HG03066 (cell line): ENCODE data around the gene GSKIP.
A peak's percentile ranks its signal among the peaks of the same experiment; 100 is the strongest.

Experiments used
- ATAC-seq: cut with Tn5 transposase; IDR thresholded peaks from one replicate; pipeline ENCODE4 v1.9.1; 2021; ENCODE audit warnings: low read depth; ENCODE audit not compliant: unreplicated experiment

Gene GSKIP

DNA sequence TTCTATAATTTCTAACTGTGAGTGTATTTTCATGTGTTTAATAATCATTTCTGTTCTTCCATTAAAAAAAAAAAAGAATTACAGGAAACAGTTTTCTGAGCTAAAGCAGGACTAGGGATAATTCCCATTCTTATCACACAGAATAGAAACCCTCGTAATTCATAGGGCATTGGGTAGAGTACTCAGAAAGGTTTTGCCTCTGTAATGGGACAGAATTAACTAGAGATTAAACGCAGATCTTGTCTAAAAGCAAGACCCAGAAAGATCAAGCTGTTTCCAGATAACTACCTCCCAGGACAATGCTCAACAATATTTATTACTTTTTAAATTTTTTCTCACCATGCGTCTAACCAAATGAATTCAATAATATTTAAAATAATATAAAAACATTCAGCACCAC is 10.2 kb downstream of the GSKIP start:
- no peak for ATAC-seq

DNA sequence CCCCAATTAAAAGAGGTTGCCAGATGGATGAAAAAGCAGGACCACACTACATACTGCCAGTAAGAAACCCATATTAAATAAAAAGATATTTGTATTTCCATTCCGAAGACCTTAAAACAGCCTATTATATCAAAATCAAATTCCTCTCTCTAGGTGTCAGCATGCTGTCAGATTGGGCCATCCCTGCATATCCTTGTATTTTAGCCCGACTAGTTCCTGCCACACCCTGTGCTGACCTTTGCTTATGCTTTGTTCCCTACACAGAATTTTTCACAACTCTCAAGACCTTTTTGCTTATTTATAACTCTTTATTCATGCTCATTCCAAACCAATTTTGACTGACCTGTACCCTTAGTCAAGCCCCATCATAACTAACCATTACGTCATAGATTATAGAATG is 12.8 kb downstream of the GSKIP start:
- no peak for ATAC-seq

DNA sequence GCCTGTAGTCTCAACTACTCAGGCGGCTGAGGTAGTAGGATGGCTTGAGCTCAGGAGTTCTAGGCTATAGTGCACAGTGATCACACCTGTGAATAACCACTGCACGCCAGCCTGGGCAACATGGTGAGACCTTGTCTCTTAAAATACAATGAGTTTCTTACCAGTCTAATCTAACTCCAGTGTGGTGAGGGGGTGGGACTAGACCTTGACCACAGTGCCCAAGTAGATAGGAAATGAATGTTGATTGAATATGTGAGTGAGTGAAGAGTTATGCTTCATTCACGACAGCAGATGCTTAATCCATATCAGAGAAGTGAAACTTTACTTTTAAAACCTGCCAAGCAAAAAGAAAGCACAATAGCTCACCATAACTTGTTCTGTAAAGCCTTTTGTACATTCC is 17.4 kb downstream of the GSKIP start:
- peak; percentile 79 for ATAC-seq

DNA sequence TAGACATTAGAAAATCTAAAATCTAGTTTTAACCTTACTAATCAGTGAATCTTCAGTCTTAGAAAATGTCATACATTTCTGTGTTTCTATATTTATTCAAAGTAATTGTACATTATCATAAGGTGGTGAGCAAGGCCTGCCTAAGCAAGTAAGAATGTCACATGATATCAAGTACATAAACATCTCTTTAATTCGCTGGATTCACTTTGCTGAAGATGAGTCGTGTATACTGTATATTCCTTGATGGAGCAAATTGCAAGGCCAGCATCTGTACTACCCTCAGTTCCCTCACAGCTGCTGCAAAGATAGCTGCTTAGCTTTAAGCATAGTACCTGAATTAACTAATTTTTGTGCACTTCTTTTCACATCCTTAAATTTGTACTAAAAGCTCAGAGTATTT is 20.1 kb downstream of the GSKIP start:
- ATAC-seq = no peak

DNA sequence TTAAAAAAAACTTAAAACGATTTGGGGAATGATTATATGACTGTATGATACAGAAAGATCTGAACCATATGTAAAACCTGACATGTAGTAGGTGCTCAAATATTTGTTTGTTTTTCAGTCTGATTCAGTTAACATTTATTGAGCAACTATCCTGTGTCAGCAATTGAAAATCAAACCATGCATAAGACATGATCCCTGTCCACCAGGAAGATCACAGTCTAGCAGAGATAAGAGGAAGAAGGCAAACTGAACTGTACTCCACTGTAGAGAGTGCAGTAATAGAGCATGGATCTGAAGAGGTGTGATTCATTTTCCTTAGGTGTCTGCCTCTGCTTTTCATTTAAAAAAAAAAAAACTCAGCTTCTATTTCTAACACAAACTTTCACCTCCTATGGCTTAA is 20.7 kb downstream of the GSKIP start:
- no peak for ATAC-seq

DNA sequence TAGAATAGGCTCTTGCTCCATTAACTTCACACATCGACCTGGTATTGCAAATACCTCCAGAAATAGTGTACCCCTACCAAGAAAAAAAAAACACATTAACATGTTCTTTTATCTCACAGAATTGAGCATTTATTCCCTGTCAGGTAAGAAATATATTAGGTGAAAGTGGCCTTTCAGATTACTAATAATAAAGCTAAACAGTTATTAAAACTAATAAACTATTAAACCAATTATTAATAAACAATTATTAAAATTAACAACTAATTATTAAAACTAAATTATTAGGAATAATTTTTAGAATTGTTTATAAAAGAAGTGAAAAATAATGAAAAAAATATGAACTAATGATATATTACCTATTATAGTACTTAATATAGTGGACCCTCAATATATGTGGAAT is 21.4 kb downstream of the GSKIP start:
- ATAC-seq = no peak

DNA sequence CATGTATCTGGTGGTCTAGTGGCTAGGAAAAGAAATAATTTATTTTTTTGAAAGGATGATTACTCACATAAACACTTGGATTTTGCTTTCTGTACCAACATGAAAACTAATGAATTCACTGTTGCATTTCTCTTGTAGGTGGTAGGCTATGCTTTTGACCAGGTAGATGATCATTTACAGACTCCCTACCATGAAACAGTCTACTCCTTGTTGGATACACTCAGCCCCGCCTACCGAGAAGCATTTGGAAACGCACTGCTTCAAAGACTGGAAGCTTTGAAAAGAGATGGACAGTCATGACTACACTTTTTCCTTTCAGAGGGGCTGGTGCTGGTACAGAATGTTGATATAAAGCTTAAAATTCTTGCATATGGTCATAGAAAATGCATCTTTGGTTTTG is 22.1 kb downstream of the GSKIP start:
- no peak for ATAC-seq

DNA sequence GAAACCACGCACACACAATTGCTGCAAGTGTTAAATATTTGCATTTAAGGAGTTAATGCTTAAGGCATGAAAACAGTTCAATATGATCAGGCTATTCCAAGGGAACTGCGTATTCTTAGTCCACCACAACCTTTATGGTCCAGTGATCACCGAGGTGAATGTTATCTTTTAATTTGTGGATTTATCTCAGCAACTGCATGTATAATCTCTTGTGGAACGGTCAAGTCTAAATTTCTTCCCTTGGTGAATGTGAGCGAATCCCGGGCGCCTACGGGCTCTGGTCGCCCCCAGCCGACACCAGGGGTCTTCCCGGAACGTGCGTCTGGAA is 27.6 kb downstream of the GSKIP start:
- no peak for ATAC-seq

DNA sequence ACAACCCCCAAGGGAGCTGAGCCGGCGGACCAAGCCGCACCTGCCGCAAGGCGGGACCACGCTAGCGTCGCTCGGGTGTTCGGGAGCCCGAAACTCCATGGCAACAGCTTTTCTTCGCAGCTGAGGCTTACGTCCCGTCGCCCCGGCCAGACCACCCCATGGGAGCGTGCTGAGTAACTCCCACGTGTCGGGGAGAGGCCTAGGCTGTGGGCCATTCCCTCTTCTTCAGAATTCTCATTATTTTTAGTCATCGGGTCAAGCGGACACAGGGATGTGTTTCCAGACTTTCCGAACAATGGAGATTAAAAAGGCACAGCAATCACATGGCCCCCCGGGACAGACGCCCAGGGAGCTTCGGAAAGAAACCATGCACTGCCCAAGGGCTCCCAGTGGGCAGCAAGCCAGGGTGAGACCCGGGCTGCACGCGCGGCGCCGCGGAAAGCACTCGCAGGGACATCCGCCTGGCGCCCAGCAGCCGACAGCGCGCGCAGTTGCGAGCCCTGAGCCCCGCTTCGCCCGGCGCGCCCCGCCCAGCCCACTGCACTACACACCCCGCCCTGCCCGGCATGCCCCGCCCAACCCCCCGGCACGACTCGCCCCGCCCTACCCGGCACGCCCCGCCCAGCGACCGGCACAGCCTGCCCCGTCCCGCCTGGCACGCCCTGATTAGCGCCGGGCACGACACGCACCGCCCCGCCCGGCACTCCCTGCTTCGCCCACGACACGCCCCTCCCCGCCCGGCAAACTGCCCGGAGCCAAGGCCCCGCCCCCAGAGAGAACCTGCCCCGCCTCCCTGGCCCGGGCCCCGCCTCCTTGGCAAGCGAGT is 28.2 kb downstream of the GSKIP start:
- peak; percentile 81 for ATAC-seq

DNA sequence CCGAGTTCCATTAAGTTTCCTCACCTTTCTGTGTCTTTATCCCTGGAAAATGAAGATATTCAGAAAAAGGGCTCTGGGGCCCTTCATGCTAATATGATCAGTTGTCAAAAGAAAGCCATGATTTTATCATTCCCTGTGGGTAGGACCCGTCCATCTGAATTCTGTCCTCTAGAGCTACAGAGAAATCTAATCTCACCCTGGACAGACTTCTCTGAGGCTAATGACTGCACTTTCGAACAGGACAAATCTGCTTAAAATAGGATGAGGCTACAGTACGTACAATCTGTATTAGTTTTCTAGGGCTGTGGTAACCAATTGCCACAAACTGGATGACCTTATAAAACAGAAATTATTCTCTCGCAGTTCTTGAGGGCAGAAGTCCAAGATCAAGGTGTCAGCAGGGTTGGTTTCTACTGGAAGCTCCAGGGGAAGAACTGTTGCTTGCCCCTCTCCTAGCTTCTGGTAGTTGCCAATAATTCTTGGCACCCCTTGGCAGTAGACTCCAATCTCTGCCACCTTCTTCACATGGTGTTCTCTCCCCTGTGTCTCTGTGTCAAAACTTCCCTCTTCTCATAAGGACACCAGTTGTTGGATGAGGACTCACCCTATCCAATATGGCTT is 29.9 kb downstream of the GSKIP start:
- ATAC-seq = no peak

DNA sequence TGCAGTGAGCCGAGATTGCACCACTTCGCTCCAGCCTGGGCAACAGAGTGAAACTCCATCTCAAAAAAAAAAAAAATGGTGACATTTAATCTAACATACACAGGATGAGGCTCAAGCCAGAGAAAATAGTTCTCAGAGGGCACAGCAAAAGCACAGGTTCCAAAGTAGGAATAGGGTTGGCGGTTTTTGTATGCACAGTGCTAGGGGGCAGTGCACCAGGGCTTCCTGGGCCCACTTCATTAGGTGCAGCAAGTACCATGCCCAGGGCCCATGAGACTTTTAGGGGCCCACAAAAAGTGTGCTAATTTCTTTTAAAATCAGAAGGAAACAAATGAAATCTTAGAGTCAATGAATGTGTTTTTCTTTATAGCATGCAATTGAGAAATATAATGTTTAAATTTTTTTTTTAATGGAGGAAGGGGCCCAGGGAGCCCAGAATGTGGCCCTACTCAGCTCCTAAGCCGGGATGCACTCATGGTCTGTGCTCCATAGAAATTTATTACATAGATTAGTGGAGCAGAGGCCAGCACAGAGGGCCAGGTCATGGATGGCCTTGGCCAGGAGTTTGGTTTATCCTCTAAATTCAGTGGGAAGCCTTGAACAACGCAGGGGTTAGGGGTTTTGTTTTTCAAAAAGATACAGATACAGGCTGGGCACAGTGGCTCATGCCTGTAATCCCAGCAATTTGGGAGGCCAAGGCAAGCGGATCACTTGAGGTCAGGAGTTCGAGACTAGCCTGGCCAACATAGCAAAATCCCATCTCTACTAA is 30.9 kb downstream of the GSKIP start:
- ATAC-seq = no peak

DNA sequence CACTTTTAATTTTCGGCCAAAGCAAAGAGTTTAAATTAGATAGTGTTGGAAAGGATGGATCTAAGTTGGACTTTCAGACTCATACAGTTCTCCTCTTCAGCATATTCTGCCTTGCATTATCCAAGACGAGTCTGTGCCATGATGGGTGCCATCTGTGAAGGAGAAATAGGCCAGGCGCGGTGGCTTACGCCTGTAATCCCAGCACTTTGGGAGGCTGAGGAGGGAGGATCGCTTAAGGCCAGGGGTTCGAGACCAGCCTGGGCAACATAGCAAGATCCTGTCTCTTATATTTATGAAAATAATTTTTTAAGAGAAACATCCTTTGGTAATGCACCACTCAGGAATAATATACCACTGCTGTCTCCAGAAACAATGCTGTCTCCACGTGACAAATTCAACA is 35.1 kb downstream of the GSKIP start:
- ATAC-seq = no peak

DNA sequence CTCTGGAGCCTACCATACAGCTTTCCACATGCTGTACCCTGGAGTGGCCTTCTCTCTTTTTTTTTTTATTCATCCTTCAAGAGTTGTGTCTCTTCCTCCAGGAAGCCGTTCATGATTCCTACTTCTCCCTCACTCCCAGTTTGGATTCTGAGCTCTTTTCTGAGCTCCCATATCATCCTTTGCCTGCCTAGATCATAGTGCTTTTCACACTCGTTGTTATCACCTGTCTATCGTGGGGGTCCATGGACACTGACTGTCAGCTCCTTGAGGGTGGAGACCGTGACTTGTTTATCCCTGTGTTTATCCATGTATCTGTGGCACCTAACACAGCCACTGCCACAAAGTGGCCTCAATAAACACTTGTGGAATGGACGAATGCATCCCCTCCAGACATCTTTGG is 35.6 kb downstream of the GSKIP start:
- no peak for ATAC-seq

DNA sequence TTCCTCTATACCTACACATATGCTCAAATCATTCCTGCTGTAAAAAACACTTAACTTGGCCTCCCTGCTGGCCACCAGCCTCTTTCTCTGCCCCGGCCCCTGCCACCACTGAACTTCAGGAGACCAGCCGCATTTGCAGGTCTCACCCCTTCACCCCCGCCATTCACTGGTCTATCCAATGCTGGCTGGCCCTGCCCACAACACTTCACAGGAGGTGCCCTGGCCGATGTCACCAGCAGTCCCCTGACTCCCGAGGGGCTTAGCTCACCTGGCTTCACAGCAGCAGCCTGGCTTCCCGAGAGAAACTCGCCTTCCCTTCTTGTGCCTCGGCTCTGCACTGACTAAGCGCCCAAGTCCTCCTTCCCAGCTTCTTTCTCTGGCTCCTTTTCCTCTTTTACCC is 36.1 kb downstream of the GSKIP start:
- ATAC-seq = no peak

DNA sequence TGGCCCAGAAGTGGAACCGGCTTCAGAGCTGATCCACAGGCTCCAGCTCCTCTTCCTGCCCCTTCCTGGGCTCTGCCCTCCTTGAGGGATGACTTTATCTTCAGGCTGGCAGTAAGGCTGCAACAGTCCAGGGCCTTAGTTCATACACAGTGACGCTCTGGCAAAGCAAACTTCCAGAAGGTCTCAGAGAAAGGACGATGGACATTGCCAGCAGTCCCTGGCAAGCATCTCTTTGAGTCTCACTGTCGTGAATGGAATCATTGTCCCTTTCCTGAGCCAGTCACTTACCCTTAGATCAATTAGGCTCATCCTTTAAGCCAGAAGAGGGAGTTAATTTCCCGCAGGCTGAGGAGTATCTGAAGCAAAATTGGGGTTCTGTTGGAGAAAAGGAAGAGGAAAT is 37.2 kb downstream of the GSKIP start:
- no peak for ATAC-seq

DNA sequence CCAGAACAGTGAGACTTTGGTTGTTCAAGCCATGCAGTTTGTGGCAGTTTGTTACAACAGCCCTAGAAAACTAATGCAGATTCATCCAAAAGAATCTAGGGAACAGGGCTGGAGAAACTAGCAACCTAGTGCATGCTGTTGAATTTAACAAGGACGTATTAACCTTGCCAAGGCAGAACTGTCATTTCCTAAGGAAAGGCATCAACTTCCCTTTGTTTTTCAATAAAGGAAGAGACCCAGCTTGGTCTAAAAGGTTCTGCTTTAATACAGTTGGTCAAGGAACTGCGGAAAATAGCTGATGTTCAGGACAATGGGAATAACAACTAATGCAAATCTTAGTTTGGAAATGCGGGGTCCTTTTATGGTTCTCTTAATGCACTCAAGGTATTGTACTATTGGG is 40.1 kb downstream of the GSKIP start:
- no peak for ATAC-seq

DNA sequence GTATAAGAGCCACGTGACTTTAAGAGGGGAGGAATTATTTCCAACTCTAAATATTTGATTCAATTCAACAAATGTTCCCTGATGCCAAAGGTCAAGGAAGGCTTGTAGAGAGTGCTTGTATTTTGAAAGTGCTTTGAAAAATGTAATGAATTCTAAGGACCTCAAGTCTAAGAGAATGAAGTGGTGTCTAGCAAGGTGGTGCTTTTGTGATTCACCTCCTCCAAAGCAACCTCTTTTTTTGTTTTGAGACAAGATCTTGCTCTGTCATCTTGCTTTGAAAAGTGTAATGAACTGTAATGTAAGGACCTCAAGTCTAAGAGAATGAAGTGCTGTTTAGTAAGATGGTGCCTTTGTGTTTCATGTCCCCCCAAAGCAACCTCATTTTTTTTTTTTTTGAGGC is 42.4 kb downstream of the GSKIP start:
- no peak for ATAC-seq

DNA sequence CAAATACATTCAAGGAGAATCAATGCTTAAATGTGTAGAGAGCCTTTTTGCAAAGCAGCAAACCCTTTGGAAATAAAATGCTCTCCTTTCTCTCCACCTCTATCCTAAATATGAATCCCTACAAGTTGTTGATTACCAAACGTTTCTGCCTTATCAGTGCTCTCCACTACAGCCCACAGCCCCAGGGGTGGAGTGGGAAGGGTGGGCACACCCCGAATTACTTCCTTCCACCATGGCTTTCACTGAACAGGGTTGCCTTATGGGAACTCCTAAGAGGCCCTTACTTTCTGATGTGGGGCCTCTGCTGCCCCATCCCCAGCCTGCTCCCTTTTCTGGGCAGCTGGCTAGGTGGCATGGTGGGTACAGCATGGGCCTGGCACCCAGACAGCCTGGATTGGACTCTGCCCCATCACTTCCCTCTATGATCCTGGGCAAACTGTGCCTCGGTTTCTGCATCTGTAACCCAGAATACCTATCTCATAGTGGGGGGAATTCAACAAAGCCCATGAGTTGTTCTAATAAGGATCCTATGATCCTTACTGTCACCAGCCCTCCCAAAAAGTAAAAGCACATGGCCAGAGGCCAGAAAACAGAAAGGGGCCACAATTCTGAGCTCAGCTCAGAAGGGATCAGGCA is 44.7 kb downstream of the GSKIP start:
- ATAC-seq = no peak

DNA sequence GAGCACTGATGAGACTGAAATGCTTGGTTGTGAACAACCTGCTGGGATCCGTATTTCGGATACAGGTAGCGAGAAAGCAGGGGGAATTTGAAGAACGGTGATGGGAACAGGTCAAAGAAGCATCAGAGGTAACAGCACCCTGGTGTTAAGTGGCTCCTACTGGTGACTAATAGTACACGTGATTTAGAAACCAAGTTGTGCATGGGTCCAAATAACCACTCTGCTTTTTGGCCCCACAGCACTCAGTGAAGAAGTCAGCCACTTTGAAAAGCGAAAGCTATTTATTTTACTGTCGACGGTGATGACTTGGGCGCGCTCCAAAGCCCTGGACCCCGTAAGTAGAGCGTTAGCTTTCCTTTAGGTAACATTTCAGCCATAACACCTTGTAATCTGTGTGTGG is 45.3 kb downstream of the GSKIP start:
- no peak for ATAC-seq

DNA sequence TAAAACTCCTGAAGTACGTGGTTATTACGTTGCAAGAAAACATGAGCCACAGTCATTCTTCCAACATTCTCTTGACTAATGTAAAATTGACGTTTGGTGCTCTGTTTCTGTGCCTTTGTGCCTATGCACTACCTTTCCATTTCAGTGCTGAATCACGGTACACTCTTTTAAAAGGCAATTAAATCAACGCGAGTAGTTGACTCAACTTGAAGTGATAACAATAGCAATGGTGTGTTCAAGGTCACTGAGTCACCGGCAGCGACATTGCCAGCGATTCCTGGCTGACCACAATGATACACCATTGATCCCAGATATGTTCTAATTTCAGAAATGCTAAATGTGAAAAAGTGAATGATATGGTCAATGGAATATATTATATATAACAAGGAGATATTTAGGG is 46.4 kb downstream of the GSKIP start:
- ATAC-seq = no peak

DNA sequence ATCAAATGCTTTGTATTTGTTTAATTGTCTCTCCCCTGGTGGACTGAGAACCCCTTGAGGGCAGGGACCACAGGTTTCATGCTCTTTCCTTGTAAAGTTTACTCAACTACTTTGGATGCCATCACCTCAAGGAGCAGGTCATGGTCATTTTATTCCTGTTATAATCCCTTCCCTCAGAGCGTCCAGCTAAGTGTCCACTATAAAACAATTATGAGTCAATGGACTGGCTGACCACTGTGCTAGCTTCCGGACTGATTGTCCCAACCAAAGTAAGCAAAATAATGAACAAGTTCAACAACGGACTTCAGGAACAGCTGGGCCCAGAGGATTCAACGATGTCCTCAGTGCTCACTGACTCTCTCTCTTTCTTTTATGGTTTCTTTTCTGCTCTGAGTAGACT is 46.8 kb downstream of the GSKIP start:
- no peak for ATAC-seq
